SK-N-SH (cell line): Measurements from ENCODE around the gene DNAJC1. TPM values are rescaled to one million over a fixed set of nuclear protein-coding genes. Genes with fewer than 3 reads are reported as not detected.

Source experiments
- CTCF ChIA-PET: fragments of 300-600, 350-600 bp; formaldehyde crosslinking; extraction: SDS; loops from one replicate; lab custom pipeline; 2021; lab: Yijun Ruan, JAX
- POLR2A ChIA-PET: fragments of 350-600 bp; sonication (Branson Sonifier 250); formaldehyde crosslinking; extraction: SDS; loops from one replicate; lab custom pipeline; 2020; ENCODE audit warnings: antibody characterized with exemption, inconsistent platforms; lab: Yijun Ruan, JAX
- DNase-seq: peaks from one replicate; pipeline ENCODE4 v3.0.0; 2012
- H2AFZ ChIP-seq: fragments of 200-600 bp; sonication (generic); 2 replicates; pipeline ENCODE4 v1.8.1; 2016; ENCODE audit warnings: antibody characterized with exemption, mild to moderate bottlenecking, low read depth
- H3F3A ChIP-seq: fragments of 200-600 bp; sonication (generic); replicated peaks from 2 replicates; pipeline ENCODE3; 2016; ENCODE audit warnings: antibody characterized with exemption, mild to moderate bottlenecking; ENCODE audit not compliant: insufficient read depth
- H3K27ac ChIP-seq, 2 experiments: fragments of 200-500 bp in 1 of 2; fragments of 200-600 bp in 1 of 2; sonication (Bioruptor generic) in 1 of 2; sonication (generic), shearing (Covaris generic) in 1 of 2; 2 replicates each; pipeline versions ENCODE4 v1.5.1 to v1.6.1; 2014 to 2016; ENCODE audit warnings: low read depth in 2 of 2, inconsistent platforms in 1 of 2, low read length in 1 of 2, mild to moderate bottlenecking in 1 of 2, mixed read lengths in 1 of 2
- H3K27me3 ChIP-seq: fragments of 200-600 bp; sonication (generic), shearing (Covaris generic); 2 replicates; pipeline ENCODE4 v1.6.1; 2016; ENCODE audit warnings: mixed run types; ENCODE audit not compliant: insufficient read depth
- H3K36me3 ChIP-seq, 2 experiments: fragments of 200-500 bp in 1 of 2; fragments of 200-600 bp in 1 of 2; sonication (Bioruptor generic) in 1 of 2; sonication (generic) in 1 of 2; replicated peaks in 1 of 2; 2 replicates each; pipeline versions ENCODE3 to v1.5.1; 2014 to 2016; ENCODE audit warnings: low read length in 1 of 2, mild to moderate bottlenecking in 1 of 2; ENCODE audit not compliant: insufficient read depth in 2 of 2, control insufficient read depth in 1 of 2
- H3K4me1 ChIP-seq, 2 experiments: fragments of 200-500 bp in 1 of 2; fragments of 200-600 bp in 1 of 2; sonication (Bioruptor generic) in 1 of 2; sonication (generic), shearing (Covaris generic) in 1 of 2; 2 replicates each; pipeline versions ENCODE4 v1.5.1 to v1.6.1; 2014 to 2016; ENCODE audit warnings: low read depth in 1 of 2, low read length in 1 of 2, mixed run types in 1 of 2; ENCODE audit not compliant: insufficient read depth in 2 of 2, control insufficient read depth in 1 of 2
- H3K4me2 ChIP-seq: fragments of 200-600 bp; sonication (generic), shearing (Covaris generic); 2 replicates; pipeline ENCODE4 v1.6.1; 2017; ENCODE audit warnings: mixed run types
- H3K4me3 ChIP-seq, 2 experiments: fragments of 200-500 bp in 1 of 2; fragments of 200-600 bp in 1 of 2; sonication (Bioruptor generic) in 1 of 2; sonication (generic), shearing (Covaris generic) in 1 of 2; 2 replicates each; pipeline versions ENCODE4 v1.5.1 to v1.8.1; 2014 to 2016; ENCODE audit warnings: low read depth in 2 of 2, inconsistent platforms in 1 of 2, low read length in 1 of 2, mild to moderate bottlenecking in 1 of 2, mixed read lengths in 1 of 2, moderate library complexity in 1 of 2
- H3K79me2 ChIP-seq: fragments of 200-600 bp; sonication (generic); 2 replicates; pipeline ENCODE4 v1.8.1; 2017; ENCODE audit warnings: mild to moderate bottlenecking; ENCODE audit not compliant: insufficient read depth
- H3K9ac ChIP-seq: fragments of 200-600 bp; sonication (generic); 2 replicates; pipeline ENCODE4 v1.6.1; 2017; ENCODE audit warnings: mixed run types
- H3K9me2 ChIP-seq: fragments of 200-600 bp; sonication (generic); 2 replicates; pipeline ENCODE4 v1.6.1; 2017; ENCODE audit warnings: mixed run types
- H3K9me3 ChIP-seq: fragments of 200-600 bp; sonication (generic); 2 replicates; pipeline ENCODE4 v1.6.1; 2017; ENCODE audit warnings: mixed run types, mild to moderate bottlenecking, moderate library complexity
- H4K20me1 ChIP-seq: fragments of 200-600 bp; sonication (generic); 2 replicates; pipeline ENCODE4 v1.6.1; 2017; ENCODE audit warnings: mild to moderate bottlenecking, mixed run types; ENCODE audit not compliant: insufficient read depth
- CHD2 ChIP-seq: fragments of 150-350 bp; IDR thresholded peaks from 2 replicates; pipeline ENCODE4 v1.6.1; 2018; ENCODE audit warnings: low read length; ENCODE audit not compliant: partially characterized antibody
- FOXM1 ChIP-seq: IDR thresholded peaks from 2 replicates; pipeline ENCODE4 v1.4.0; 2012; ENCODE audit warnings: low read depth, mild to moderate bottlenecking
- IRF3 ChIP-seq: fragments of 150-350 bp; IDR thresholded peaks from 2 replicates; pipeline ENCODE4 v1.6.1; 2016; ENCODE audit warnings: mild to moderate bottlenecking, low read depth, low read length
- JUND ChIP-seq: IDR thresholded peaks from 2 replicates; pipeline ENCODE4 v1.4.0; 2012
- PBX3 ChIP-seq: IDR thresholded peaks from 2 replicates; pipeline ENCODE4; 2012
- POLR2AphosphoS5 ChIP-seq: IDR thresholded peaks from 2 replicates; pipeline ENCODE4 v1.6.1; 2012; ENCODE audit warnings: low read depth, low read length
- RCOR1 ChIP-seq: fragments of 150-350 bp; IDR thresholded peaks from 2 replicates; pipeline ENCODE4 v1.6.1; 2017; ENCODE audit warnings: antibody characterized with exemption, low read length
- RFX5 ChIP-seq: IDR thresholded peaks from 2 replicates; pipeline ENCODE4 v1.6.1; 2012; ENCODE audit warnings: mild to moderate bottlenecking, improper control_type of control experiment, low read length
- SIN3A ChIP-seq: IDR thresholded peaks from 2 replicates; pipeline ENCODE4 v1.6.1; 2012; ENCODE audit warnings: low read depth, mild to moderate bottlenecking, low read length, moderate library complexity, borderline replicate concordance
- ZBTB33 ChIP-seq: IDR thresholded peaks from 2 replicates; pipeline ENCODE4 v1.4.0; 2012; ENCODE audit warnings: low read depth, borderline replicate concordance
- WGBS: methylation state at CpG from one replicate; pipeline ENCODE4 v1.1.6; 2017; ENCODE audit warnings: low lambda C conversion rate; 5-methylcytosine and 5-hydroxymethylcytosine counted together
- polyA plus RNA-seq, 3 experiments: library from polyadenylated mRNA; depleted of rRNA; stranded (reverse); fragments of >200 nt; gene quantifications; 2 replicates each; pipeline ENCODE4 v1.2.3, GENCODE V29; 2012

DNAJC1 gene
- polyA plus RNA-seq, 1 of the 3 experiments (the other 2 are of a cell fraction), result 9.3 TPM

- TF ChIP-seq JUND (no peak), CHD2 (peak; percentile 48), IRF3 (no peak), RFX5 (no peak), FOXM1 (no peak), POLR2AphosphoS5 (no peak), RCOR1 (peak; percentile 72), ZBTB33 (no peak)
Measured at GRCh38 chr10:21727452-21728168, 275.9 kb downstream of the DNAJC1 start (continued).

GRCh38 chr10:21726601-21727225, 276.8 kb downstream of the DNAJC1 start:
- CTCF ChIA-PET, result interaction anchor here (1.4 to 2.7 kb wide), 3 partner anchors 14 to 230 kb away, joined by 4 to 18 read pairs (median 4); no protein-coding TSS in a partner anchor
- Histone ChIP-seq H3K27ac (peak overlapping the region in 1 of 2 experiments; percentile 95; a peak in 2 of 4 replicates), H3K4me3 (no peak overlapping the region), H3F3A (peaks cover 28% of the 10 kb centered on the region), H3K9me2 (no peaks in the 10 kb centered on the region), H3K4me1 (peaks cover 36 to 39% of the 10 kb centered on the region in 2 experiments), H3K27me3 (no peaks in the 10 kb centered on the region), H3K9ac (no peak overlapping the region), H3K4me2 (no peak overlapping the region), H2AFZ (no peak overlapping the region), H3K79me2 (peaks cover 14% of the 10 kb centered on the region), H4K20me1 (peaks cover 22% of the 10 kb centered on the region), H3K36me3 (peaks cover 24 to 43% of the 10 kb centered on the region in 2 experiments), H3K9me3 (no peaks in the 10 kb centered on the region)
- no peak for DNase-seq
- POLR2A ChIA-PET, result interaction anchor here (1.4 kb wide), 1 partner anchor 200 kb away, joined by 5 read pairs; no protein-coding TSS in a partner anchor
- WGBS, result 67% methylated on average over 3 of the region's 3 CpGs
- TF ChIP-seq SIN3A, result no peak
- peak; percentile 70 for TF ChIP-seq PBX3
